IPS-20b (cell line): ENCODE measurements around the gene TSC2.

Source experiments
- H3K27ac ChIP-seq: one replicate; pipeline ENCODE4 v1.5.1; 2013; ENCODE audit warnings: low read length
- H3K27me3 ChIP-seq: 2 replicates; pipeline ENCODE4 v1.6.1; 2013; ENCODE audit warnings: mild to moderate bottlenecking, low read length, inconsistent platforms; ENCODE audit not compliant: insufficient read depth
- H3K36me3 ChIP-seq: 2 replicates; pipeline ENCODE4 v1.6.1; 2013; ENCODE audit warnings: low read depth, mild to moderate bottlenecking, inconsistent platforms, low read length, moderate library complexity; ENCODE audit not compliant: insufficient read depth
- H3K4me1 ChIP-seq: 2 replicates; pipeline ENCODE4 v1.6.1; 2013; ENCODE audit warnings: mild to moderate bottlenecking, control low read depth, inconsistent platforms, low read length, moderate library complexity; ENCODE audit not compliant: insufficient read depth
- H3K4me3 ChIP-seq: 2 replicates; pipeline ENCODE4 v1.5.1; 2013; ENCODE audit warnings: mild to moderate bottlenecking, low read length, inconsistent platforms
- H3K9ac ChIP-seq: 2 replicates; pipeline ENCODE4 v1.6.1; 2013; ENCODE audit warnings: low read depth, mild to moderate bottlenecking, inconsistent platforms, low read length, moderate library complexity
- H3K9me3 ChIP-seq: 2 replicates; pipeline ENCODE4 v1.6.1; 2013; ENCODE audit warnings: mild to moderate bottlenecking, low read depth, low read length, inconsistent platforms; ENCODE audit not compliant: insufficient read depth

TSC2 gene

DNA sequence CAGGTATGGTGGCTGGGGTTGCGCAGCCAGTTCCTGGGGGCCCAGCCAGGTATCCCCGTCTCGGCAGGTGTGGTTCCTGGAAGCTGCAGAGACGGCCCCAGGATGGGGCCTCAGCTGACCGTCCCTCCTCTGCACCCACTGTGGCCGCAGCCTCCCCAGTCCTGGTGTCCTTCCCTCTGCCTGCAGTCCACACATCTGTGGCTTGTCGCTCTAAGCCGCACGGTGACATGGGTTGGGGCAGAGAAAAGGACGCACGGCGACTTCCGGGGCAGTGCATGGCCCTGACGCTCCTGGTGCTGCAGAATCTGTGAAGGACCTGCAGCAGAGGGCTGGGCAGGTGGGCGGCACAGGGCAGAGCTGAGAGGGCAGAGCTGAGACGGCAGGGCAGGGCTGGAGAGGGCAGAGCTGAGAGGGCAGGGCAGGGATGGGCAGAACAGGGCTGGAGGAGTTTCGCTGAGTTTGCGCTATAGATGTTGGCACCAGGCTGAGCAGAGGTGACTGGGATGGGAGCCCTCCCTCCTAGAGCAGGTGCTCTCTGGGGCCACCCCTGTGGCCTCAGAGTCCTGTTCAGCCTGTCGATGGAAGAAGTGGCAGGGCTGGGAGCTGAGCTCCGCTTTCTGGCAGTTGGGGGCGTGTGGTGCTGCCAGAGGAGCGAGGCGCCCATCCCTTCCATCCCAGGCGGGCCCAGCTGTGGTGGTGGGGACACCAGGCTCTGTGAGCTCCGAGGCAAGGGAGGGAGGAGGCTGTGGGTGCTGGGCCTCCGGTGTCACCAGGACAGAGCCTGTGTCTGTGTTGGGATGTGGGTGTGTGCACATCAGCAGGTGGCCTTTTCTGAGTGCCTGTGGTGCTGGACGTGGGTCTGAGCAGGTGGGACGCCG lies 23.0 kb downstream of the TSC2 start:
- Histone ChIP-seq H3K27me3 (no peaks in the 10 kb centered on the region), H3K4me1 (no peaks in the 10 kb centered on the region), H3K4me3 (no peak overlapping the region), H3K27ac (no peak overlapping the region), H3K9ac (no peak overlapping the region), H3K36me3 (peaks cover 33% of the 10 kb centered on the region), H3K9me3 (no peaks in the 10 kb centered on the region)

DNA sequence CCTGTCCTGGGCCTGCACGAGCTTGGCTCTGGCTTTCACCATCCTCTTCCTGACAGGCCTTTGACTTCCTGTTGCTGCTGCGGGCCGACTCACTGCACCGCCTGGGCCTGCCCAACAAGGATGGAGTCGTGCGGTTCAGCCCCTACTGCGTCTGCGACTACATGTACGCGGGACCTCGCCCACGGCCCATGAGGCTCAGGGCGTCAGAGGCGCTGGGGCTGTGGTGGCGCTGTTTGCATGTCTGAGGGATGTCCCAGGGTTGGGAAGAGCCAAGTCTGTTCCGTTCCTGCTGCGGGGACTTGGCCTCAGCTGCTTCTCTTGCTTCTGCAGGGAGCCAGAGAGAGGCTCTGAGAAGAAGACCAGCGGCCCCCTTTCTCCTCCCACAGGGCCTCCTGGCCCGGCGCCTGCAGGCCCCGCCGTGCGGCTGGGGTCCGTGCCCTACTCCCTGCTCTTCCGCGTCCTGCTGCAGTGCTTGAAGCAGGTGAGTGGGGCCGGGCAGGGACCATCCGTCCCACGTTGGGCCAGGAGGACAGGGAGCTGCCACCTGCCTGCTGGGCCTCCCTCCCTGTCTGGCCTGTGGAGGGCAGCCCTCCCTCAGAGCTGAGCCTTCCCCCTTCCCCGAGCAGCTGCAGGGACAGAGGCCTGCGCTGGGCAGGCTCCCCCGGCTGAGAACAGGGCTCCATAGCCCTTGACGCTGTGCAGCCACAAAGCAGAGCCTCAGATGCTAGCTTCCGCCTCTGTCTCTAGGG lies 23.8 kb downstream of the TSC2 start:
- H3K27ac ChIP-seq: no peak overlapping the region
- no peaks in the 10 kb centered on the region for H3K27me3 ChIP-seq
- no peak overlapping the region for H3K9ac ChIP-seq
- no peaks in the 10 kb centered on the region for H3K4me1 ChIP-seq
- H3K9me3 ChIP-seq: no peaks in the 10 kb centered on the region
- H3K36me3 ChIP-seq: peaks cover 25% of the 10 kb centered on the region
- H3K4me3 ChIP-seq: no peak overlapping the region

DNA sequence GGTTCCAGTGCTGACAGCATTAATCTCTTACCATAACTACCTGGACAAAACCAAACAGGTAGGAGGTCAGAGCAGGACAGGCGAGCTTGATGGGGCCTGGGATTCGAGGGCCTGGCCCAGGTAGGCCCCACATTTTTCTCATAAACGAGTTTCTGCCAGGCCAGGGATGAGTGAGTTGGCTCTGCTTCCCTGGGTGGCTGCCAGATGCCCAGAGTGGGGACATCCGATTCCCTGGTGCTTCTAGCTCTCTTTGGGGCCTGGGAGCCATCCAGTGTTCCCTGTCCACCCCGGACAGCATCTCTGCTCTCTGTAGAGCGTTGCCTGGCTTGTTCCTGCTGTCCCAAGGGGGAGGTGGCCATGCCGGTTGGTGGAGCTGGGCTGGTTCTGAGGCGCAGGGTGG lies 25.1 kb downstream of the TSC2 start:
- Histone ChIP-seq H3K36me3 (peaks cover 24% of the 10 kb centered on the region), H3K9me3 (no peaks in the 10 kb centered on the region), H3K27ac (no peak overlapping the region), H3K4me3 (no peak overlapping the region), H3K4me1 (no peaks in the 10 kb centered on the region), H3K9ac (no peak overlapping the region), H3K27me3 (no peaks in the 10 kb centered on the region)

DNA sequence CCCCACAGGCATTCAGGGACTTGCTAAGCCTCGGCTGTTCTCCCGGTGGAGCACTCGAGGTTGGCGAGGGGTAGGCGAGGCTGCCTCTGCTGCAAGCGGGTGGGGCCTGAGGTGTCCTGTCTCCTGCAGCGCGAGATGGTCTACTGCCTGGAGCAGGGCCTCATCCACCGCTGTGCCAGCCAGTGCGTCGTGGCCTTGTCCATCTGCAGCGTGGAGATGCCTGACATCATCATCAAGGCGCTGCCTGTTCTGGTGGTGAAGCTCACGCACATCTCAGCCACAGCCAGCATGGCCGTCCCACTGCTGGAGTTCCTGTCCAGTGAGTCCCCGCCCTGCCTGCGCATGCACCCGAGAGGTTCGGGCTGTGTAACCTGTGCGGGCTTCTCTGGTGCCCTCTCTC lies 26.3 kb downstream of the TSC2 start:
- Histone ChIP-seq H3K4me3 (no peak overlapping the region), H3K36me3 (peaks cover 21% of the 10 kb centered on the region), H3K4me1 (no peaks in the 10 kb centered on the region), H3K9me3 (no peaks in the 10 kb centered on the region), H3K27ac (no peak overlapping the region), H3K9ac (no peak overlapping the region), H3K27me3 (no peaks in the 10 kb centered on the region)

DNA sequence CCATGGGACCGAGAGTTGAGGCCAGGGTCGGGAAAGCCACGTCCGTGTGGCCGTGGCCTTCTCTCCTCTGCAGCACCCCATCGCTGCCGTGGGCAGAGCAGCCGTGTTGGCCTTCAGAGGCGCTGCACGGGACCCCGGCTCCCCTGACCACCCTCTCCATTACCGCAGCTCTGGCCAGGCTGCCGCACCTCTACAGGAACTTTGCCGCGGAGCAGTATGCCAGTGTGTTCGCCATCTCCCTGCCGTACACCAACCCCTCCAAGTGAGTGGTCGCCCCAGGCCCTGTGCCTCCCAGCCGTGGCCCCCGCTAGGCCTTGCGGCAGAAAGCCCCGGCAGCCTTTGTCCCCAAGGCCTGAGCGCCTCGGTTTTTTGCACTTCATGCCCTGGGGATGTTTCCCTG lies 27.8 kb downstream of the TSC2 start:
- H3K4me1 ChIP-seq: no peaks in the 10 kb centered on the region
- no peaks in the 10 kb centered on the region for H3K27me3 ChIP-seq
- no peak overlapping the region for H3K9ac ChIP-seq
- H3K9me3 ChIP-seq: no peaks in the 10 kb centered on the region
- no peak overlapping the region for H3K4me3 ChIP-seq
- no peak overlapping the region for H3K27ac ChIP-seq
- H3K36me3 ChIP-seq: peaks cover 22% of the 10 kb centered on the region; the same call in 1 of the 2 replicates

DNA sequence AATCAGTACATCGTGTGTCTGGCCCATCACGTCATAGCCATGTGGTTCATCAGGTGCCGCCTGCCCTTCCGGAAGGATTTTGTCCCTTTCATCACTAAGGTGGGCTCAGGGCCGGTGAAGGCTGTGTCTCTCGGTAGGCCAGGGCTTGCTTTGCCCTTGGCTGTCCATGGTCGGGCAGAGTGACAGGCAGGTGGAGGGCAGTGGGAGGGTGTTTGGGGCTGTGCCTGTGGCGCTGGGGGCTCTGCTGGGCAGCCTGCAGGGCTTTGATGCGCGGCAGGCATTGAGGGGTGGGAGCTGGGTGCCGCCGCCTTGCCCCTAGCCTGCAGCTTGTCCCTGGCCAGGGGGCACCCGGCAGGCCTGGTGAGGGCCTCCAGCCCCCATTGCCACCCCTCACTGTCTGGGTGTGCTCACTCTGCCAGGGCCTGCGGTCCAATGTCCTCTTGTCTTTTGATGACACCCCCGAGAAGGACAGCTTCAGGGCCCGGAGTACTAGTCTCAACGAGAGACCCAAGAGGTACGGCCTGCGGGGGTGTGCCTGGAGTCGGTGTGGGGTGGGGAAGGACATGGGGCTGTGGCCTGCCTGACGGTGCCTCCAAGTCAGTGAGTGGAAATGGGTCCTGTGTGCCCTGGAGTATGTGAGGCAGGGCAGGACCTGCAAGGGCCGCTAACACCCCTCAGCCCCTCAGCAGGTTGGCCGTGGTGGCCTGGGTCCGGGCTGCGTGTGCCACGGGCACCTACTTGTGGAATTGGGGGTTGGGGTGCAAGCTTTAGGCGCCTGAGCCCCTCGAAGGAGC lies 28.5 kb downstream of the TSC2 start:
- H3K9ac ChIP-seq: no peak overlapping the region

DNA sequence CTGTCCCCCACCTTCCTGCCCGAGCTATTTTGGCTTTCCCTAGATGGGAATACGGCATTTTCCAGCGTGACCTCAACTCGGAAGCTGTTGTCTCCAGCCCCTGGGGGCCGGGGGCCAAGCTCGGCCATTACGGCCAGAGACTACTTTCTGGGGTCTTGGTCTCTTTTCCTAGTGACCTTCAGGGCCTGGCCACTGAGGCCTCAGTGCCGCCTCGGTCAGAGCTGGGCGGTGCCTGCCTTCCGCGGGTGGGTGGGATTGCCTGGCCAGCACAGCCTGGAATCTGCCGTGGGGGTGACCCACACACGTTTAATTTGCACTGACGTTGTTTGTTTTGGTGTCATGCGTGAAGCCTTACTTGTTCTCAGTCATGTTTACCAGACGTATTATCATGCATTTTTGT lies 29.2 kb downstream of the TSC2 start:
- Histone ChIP-seq H3K4me1 (no peaks in the 10 kb centered on the region), H3K9me3 (no peaks in the 10 kb centered on the region), H3K36me3 (peaks cover 26% of the 10 kb centered on the region), H3K27ac (no peak overlapping the region), H3K9ac (no peak overlapping the region), H3K4me3 (no peak overlapping the region), H3K27me3 (no peaks in the 10 kb centered on the region)

More for the DNA sequence above, 28.5 kb downstream of the TSC2 start:
- Histone ChIP-seq H3K27me3 (no peaks in the 10 kb centered on the region), H3K27ac (no peak overlapping the region), H3K9me3 (no peaks in the 10 kb centered on the region), H3K36me3 (peaks cover 23% of the 10 kb centered on the region), H3K4me3 (no peak overlapping the region), H3K4me1 (no peaks in the 10 kb centered on the region)

DNA sequence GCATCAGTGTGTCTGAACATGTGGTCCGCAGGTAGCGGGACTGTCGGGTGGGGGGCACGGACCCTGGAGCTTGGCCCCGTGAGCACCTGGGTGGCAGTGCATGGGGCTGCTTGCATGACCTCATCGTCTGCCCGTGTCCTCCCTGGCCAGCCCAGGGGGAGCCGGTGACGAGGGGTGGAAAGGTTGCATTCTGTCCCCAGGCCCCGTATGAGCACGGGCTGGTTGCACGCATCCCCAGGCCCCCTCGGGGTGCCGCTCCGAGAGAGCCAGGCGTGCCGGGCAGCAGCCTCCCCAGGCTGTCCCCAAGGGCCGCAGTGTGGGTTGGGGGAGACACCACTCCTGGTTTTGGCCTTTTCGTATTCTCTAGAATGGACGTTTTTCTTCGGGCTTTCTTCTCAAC lies 29.9 kb downstream of the TSC2 start:
- Histone ChIP-seq H3K27ac (no peak overlapping the region), H3K4me1 (no peaks in the 10 kb centered on the region), H3K27me3 (no peaks in the 10 kb centered on the region), H3K36me3 (peaks cover 24% of the 10 kb centered on the region; the same call in 1 of the 2 replicates), H3K4me3 (no peak overlapping the region), H3K9me3 (no peaks in the 10 kb centered on the region), H3K9ac (no peak overlapping the region)

DNA sequence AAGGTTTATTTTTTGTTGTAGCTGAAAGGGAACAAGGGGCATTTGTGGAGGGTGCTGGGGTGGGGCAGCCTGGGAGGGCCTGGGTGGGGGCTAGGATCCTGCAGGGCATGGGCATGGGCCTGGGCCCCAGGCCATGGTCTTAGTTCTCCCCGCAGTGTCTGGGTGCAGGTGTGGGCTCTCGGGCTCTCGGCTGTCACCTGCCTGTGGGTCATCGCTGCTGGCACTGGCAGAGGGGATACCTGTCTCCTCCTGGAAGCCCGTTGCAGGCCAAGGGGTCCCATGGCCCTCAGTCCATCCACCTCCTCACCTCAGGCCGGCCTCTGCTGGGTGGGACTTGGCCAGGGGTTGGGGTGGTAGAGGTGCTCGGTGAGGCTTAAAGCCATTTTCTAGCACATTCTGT lies 30.3 kb downstream of the TSC2 start:
- H3K9me3 ChIP-seq: no peaks in the 10 kb centered on the region
- no peaks in the 10 kb centered on the region for H3K27me3 ChIP-seq
- H3K4me1 ChIP-seq: no peaks in the 10 kb centered on the region
- H3K36me3 ChIP-seq: peaks cover 20% of the 10 kb centered on the region; the same call in 1 of the 2 replicates
- H3K4me3 ChIP-seq: no peak overlapping the region
- H3K27ac ChIP-seq: no peak overlapping the region
- H3K9ac ChIP-seq: no peak overlapping the region

DNA sequence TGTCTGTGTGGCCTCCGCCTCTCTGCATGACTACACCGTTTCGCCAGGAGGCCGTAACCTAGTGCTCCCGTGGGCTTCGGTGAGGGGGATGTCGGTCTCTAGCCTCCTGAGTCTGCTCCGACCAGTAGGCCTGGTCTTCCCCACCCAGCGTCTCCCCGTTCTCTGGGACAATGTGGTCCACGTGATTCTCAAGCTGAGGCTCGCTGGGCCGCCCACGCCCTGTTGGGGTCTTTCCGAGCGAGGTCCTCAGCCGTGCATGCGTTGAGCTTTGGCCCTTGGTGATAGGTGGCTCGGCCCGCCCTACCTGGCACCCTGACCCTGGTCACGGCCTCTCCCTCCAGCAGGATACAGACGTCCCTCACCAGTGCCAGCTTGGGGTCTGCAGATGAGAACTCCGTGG lies 30.9 kb downstream of the TSC2 start:
- no peak overlapping the region for H3K9ac ChIP-seq
- no peak overlapping the region for H3K4me3 ChIP-seq
- H3K27ac ChIP-seq: no peak overlapping the region
- no peaks in the 10 kb centered on the region for H3K9me3 ChIP-seq
- peaks cover 24% of the 10 kb centered on the region; the same call in 1 of the 2 replicates for H3K36me3 ChIP-seq
- H3K4me1 ChIP-seq: no peaks in the 10 kb centered on the region
- H3K27me3 ChIP-seq: no peaks in the 10 kb centered on the region

DNA sequence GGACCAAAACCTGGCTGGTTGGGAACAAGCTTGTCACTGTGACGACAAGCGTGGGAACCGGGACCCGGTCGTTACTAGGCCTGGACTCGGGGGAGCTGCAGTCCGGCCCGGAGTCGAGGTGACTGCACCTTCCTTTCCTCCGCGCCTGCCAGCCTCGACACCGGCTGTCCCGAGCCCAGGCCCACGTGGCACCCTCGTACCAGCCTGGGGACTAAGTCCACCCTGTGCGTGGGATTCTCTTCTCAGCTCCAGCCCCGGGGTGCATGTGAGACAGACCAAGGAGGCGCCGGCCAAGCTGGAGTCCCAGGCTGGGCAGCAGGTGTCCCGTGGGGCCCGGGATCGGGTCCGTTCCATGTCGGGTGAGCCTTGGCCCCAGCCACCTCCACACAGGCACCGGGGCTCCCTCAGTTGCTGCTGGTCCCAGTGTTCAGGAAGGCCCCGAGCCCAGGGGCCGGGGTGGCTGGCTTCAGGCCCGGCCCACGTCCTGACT lies 31.6 kb downstream of the TSC2 start:
- H3K9ac ChIP-seq: no peak overlapping the region
- no peaks in the 10 kb centered on the region for H3K27me3 ChIP-seq
- peaks cover 24% of the 10 kb centered on the region; the same call in 1 of the 2 replicates for H3K36me3 ChIP-seq
- no peaks in the 10 kb centered on the region for H3K4me1 ChIP-seq
- no peak overlapping the region for H3K27ac ChIP-seq
- no peak overlapping the region for H3K4me3 ChIP-seq
- no peaks in the 10 kb centered on the region for H3K9me3 ChIP-seq
